ENCODE measurements around the gene CFAP57.

CFAP57 gene

GRCh38 chr1:43274125-43274803 is 102.1 kb downstream of the CFAP57 start:
- no peak overlapping the region for H3K4me3 ChIP-seq (ENCODE audit: low read depth, low read length)
- no peak for DNase-seq (ENCODE audit: low read depth)
- no peak for TF ChIP-seq CTCF (IDR thresholded peaks at IDR 0.05; ENCODE audit: low read depth, low read length, missing control alignments)

GRCh38 chr1:43274804-43275180 is 102.7 kb downstream of the CFAP57 start:
- no peak overlapping the region for H3K4me3 ChIP-seq (ENCODE audit: low read depth, low read length)
- no peak for DNase-seq (ENCODE audit: low read depth)
- TF ChIP-seq CTCF (IDR thresholded peaks at IDR 0.05; ENCODE audit: low read depth, low read length, missing control alignments) = no peak

- no peak overlapping the region for H3K4me3 ChIP-seq (ENCODE audit: low read depth, low read length)
- DNase-seq (ENCODE audit: low read depth) = no peak
- no peak for TF ChIP-seq CTCF (IDR thresholded peaks at IDR 0.05; ENCODE audit: low read depth, low read length, missing control alignments)
These were observed 103.9 kb downstream of the CFAP57 start for GRCh38 chr1:43275826-43276620.

GRCh38 chr1:43276673-43277072 is 104.5 kb downstream of the CFAP57 start:
- no peak for TF ChIP-seq CTCF (IDR thresholded peaks at IDR 0.05; ENCODE audit: low read depth, low read length, missing control alignments)
- DNase-seq (ENCODE audit: low read depth) = no peak
- H3K4me3 ChIP-seq (ENCODE audit: low read depth, low read length) = no peak overlapping the region

GRCh38 chr1:43277116-43277876 is 105.2 kb downstream of the CFAP57 start:
- H3K4me3 ChIP-seq (ENCODE audit: low read depth, low read length) = no peak overlapping the region
- no peak for TF ChIP-seq CTCF (IDR thresholded peaks at IDR 0.05; ENCODE audit: low read depth, low read length, missing control alignments)
- no peak for DNase-seq (ENCODE audit: low read depth)

- no peak overlapping the region for H3K4me3 ChIP-seq (ENCODE audit: low read depth, low read length)
- DNase-seq (ENCODE audit: low read depth) = no peak
- TF ChIP-seq CTCF (IDR thresholded peaks at IDR 0.05; ENCODE audit: low read depth, low read length, missing control alignments) = no peak
These were observed 107.0 kb downstream of the CFAP57 start for GRCh38 chr1:43279161-43279560.
